CD14-positive monocyte (primary cell): ENCODE measurements around the gene TDP2. TPM values are rescaled to one million over a fixed set of nuclear protein-coding genes. Genes with fewer than 3 reads are reported as not detected.

Experiments
- DNase-seq, 3 donors: peaks; one replicate each; pipeline ENCODE4 v3.0.0-alpha.2; 2011 to 2022
- H2AFZ ChIP-seq: 2 replicates; pipeline ENCODE4 v1.6.0; 2012; ENCODE audit warnings: mild to moderate bottlenecking, low read depth, low read length, inconsistent platforms; ENCODE audit not compliant: insufficient read depth, poor library complexity, severe bottlenecking
- H3K27ac ChIP-seq, 2 donors: 1 replicate in 1 of 2; 2 replicates in 1 of 2; pipeline ENCODE4 v1.5.1; 2012 to 2013; ENCODE audit warnings: low read length in 2 of 2, control low read depth in 1 of 2, inconsistent platforms in 1 of 2, low read depth in 1 of 2, mild to moderate bottlenecking in 1 of 2
- H3K27me3 ChIP-seq, 2 donors: one replicate each; pipeline versions ENCODE4 v1.6.0 to v1.6.1; 2011 to 2013; ENCODE audit warnings: low read length in 2 of 2; ENCODE audit not compliant: control insufficient read depth in 2 of 2, insufficient read depth in 2 of 2
- H3K36me3 ChIP-seq, 2 donors: replicated peaks in 1 of 2; 1 replicate in 1 of 2; 2 replicates in 1 of 2; pipeline versions ENCODE4 v1.5.1 to v1.6.1; 2012 to 2013; ENCODE audit warnings: low read length in 2 of 2, control low read depth in 1 of 2, inconsistent platforms in 1 of 2, mild to moderate bottlenecking in 1 of 2; ENCODE audit not compliant: insufficient read depth in 2 of 2, control insufficient read depth in 1 of 2
- H3K4me1 ChIP-seq, 2 donors: 1 replicate in 1 of 2; 2 replicates in 1 of 2; pipeline versions ENCODE4 v1.5.1 to v1.6.1; 2012 to 2013; ENCODE audit warnings: low read length in 2 of 2, control low read depth in 1 of 2, inconsistent platforms in 1 of 2, mild to moderate bottlenecking in 1 of 2, moderate library complexity in 1 of 2; ENCODE audit not compliant: insufficient read depth in 2 of 2, control insufficient read depth in 1 of 2
- H3K4me2 ChIP-seq: replicated peaks from 2 replicates; pipeline ENCODE3; 2012; ENCODE audit warnings: low read length, moderate library complexity, mild to moderate bottlenecking; ENCODE audit not compliant: poor library complexity, severe bottlenecking; ENCODE audit errors: extremely low read depth
- H3K4me3 ChIP-seq, 3 experiments: fragments of 200-600 bp in 1 of 3; sonication (generic) in 1 of 3; replicated peaks in 1 of 3; 1 replicate in 2 of 3; 2 replicates in 1 of 3; pipeline ENCODE4 v1.5.1; 2011 to 2013; ENCODE audit warnings: low read length in 3 of 3, mild to moderate bottlenecking in 3 of 3, control low read depth in 2 of 3, low read depth in 2 of 3, inconsistent platforms in 1 of 3, moderate library complexity in 1 of 3
- H3K79me2 ChIP-seq: 2 replicates; pipeline ENCODE4 v1.6.0; 2012; ENCODE audit warnings: mild to moderate bottlenecking, control low read depth, inconsistent platforms, low read length, moderate library complexity; ENCODE audit not compliant: insufficient read depth
- H3K9ac ChIP-seq: 2 replicates; pipeline ENCODE4 v1.6.0; 2017; ENCODE audit warnings: low read length, mild to moderate bottlenecking; ENCODE audit not compliant: insufficient read depth, poor library complexity, severe bottlenecking
- H3K9me3 ChIP-seq, 2 donors: replicated peaks in 1 of 2; 1 replicate in 1 of 2; 2 replicates in 1 of 2; pipeline versions ENCODE4 v1.5.1 to v1.6.1; 2012 to 2013; ENCODE audit warnings: low read length in 2 of 2, control low read depth in 1 of 2; ENCODE audit not compliant: control insufficient read depth in 1 of 2, insufficient read depth in 1 of 2
- H4K20me1 ChIP-seq: 2 replicates; pipeline ENCODE4 v1.6.0; 2012; ENCODE audit warnings: mild to moderate bottlenecking, low read length, control low read depth, moderate library complexity; ENCODE audit not compliant: insufficient read depth
- H3K27ac Mint-ChIP-seq, 7 donors: one replicate each; pipeline ENCODE4 v1.8.0; 2020; ENCODE audit warnings: mild to moderate bottlenecking in 7 of 7, mixed read lengths in 7 of 7, moderate library complexity in 6 of 7, inconsistent platforms in 2 of 7
- H3K27me3 Mint-ChIP-seq, 3 donors: one replicate each; pipeline ENCODE4 v1.8.0; 2021 to 2022; ENCODE audit warnings: low read depth in 3 of 3, mild to moderate bottlenecking in 3 of 3, mixed read lengths in 3 of 3, moderate library complexity in 3 of 3, inconsistent platforms in 1 of 3
- H3K36me3 Mint-ChIP-seq, 2 donors: one replicate each; pipeline ENCODE4 v1.8.0; 2020; ENCODE audit warnings: mixed read lengths in 2 of 2, inconsistent platforms in 1 of 2, mild to moderate bottlenecking in 1 of 2
- H3K4me1 Mint-ChIP-seq: one replicate; pipeline ENCODE4 v1.8.0; 2020; ENCODE audit warnings: mild to moderate bottlenecking, mixed read lengths
- H3K4me3 Mint-ChIP-seq, 2 donors: one replicate each; pipeline ENCODE4 v1.8.0; 2020; ENCODE audit warnings: mild to moderate bottlenecking in 2 of 2, mixed read lengths in 2 of 2, moderate library complexity in 1 of 2
- H3K9me3 Mint-ChIP-seq, 7 donors: one replicate each; pipeline ENCODE4 v1.8.0; 2020 to 2022; ENCODE audit warnings: mixed read lengths in 7 of 7, mild to moderate bottlenecking in 6 of 7, moderate library complexity in 6 of 7, inconsistent platforms in 2 of 7
- CTCF ChIP-seq: fragments of 200-600 bp; IDR thresholded peaks from one replicate; pipeline ENCODE4 v1.8.0; 2022; ENCODE audit warnings: antibody characterized with exemption, mild to moderate bottlenecking
- WGBS: methylation state at CpG from one replicate; pipeline ENCODE4 v1.1.5; 2013; ENCODE audit warnings: missing lambda C conversion rate; ENCODE audit not compliant: insufficient coverage; 5-methylcytosine and 5-hydroxymethylcytosine counted together
- intact Hi-C, 2 donors: fragments of 100-400 bp; cut with micrococcal nuclease; formaldehyde crosslinking; loops; one replicate each; pipeline versions ENCODE4 v1.15.0 to v1.15.1; 2023
- polyA plus RNA-seq, 3 donors: library from polyadenylated mRNA; depleted of rRNA in 1 of 3; unstranded in 2 of 3; stranded (reverse) in 1 of 3; fragments of 300-500 nt in 2 of 3; fragments of >200 nt in 1 of 3; fragmentation: Illumina TruSeq in 2 of 3; gene quantifications; 1 replicate in 2 of 3; 2 replicates in 1 of 3; pipeline ENCODE4 v1.2.3, GENCODE V29; 2012 to 2021

The TDP2 gene
- polyA plus RNA-seq, 3 donors = 21.0 to 24.2 (median 21.8) TPM

GRCh38 chr6:24630856-24631505 is 35.7 kb downstream of the TDP2 start:
- no peak overlapping the region for H3K4me3 Mint-ChIP-seq
- H3K36me3 Mint-ChIP-seq = no peaks in the 10 kb centered on the region
- TF ChIP-seq CTCF = no peak

GRCh38 chr6:24621626-24622289 is 44.9 kb downstream of the TDP2 start:
- Histone ChIP-seq H3K79me2 (no peaks in the 10 kb centered on the region), H3K27ac (no peak overlapping the region), H3K4me3 (no peak overlapping the region), H4K20me1 (no peaks in the 10 kb centered on the region), H3K27me3 (no peaks in the 10 kb centered on the region), H3K4me1 (no peaks in the 10 kb centered on the region), H3K36me3 (no peaks in the 10 kb centered on the region), H3K4me2 (no peak overlapping the region), H3K9me3 (no peaks in the 10 kb centered on the region), H3K9ac (no peak overlapping the region), H2AFZ (no peak overlapping the region)
- Mint-ChIP-seq H3K4me3 (no peak overlapping the region), H3K4me1 (no peaks in the 10 kb centered on the region), H3K9me3 (peaks cover 0 to 2% (median 0%) of the 10 kb centered on the region in 7 donors), H3K36me3 (no peaks in the 10 kb centered on the region), H3K27ac (no peak overlapping the region), H3K27me3 (peaks cover 0 to 5% (median 3%) of the 10 kb centered on the region in 3 donors)
- DNase-seq = no peak
- intact Hi-C loops = no loop called here
- TF ChIP-seq CTCF = no peak
- WGBS = 88% methylated on average over 4 of the region's 7 CpGs

More at GRCh38 chr6:24630856-24631505, 35.7 kb downstream of the TDP2 start:
- no peak for DNase-seq
- intact Hi-C loops = no loop called here
- peaks cover 1 to 6% (median 2%) of the 10 kb centered on the region in 3 donors for H3K27me3 Mint-ChIP-seq
- no peak overlapping the region for H3K27ac Mint-ChIP-seq
- WGBS = 85% methylated on average over 4 of the region's 5 CpGs
- peaks cover 0 to 5% (median 0%) of the 10 kb centered on the region in 7 donors for H3K9me3 Mint-ChIP-seq
- no peak overlapping the region for H3K4me3 ChIP-seq
- peaks cover 0 to 3% of the 10 kb centered on the region in 2 donors for H3K27me3 ChIP-seq
- H4K20me1 ChIP-seq = no peaks in the 10 kb centered on the region
- no peak overlapping the region for H2AFZ ChIP-seq
- no peaks in the 10 kb centered on the region for H3K4me1 ChIP-seq
- H3K9ac ChIP-seq = no peak overlapping the region
- no peak overlapping the region for H3K27ac ChIP-seq
- no peaks in the 10 kb centered on the region for H3K4me1 Mint-ChIP-seq
- H3K4me2 ChIP-seq = no peak overlapping the region
- H3K36me3 ChIP-seq = no peaks in the 10 kb centered on the region
- no peaks in the 10 kb centered on the region for H3K9me3 ChIP-seq
- no peaks in the 10 kb centered on the region for H3K79me2 ChIP-seq
